HG03064 (cell line): ENCODE measurements around the gene SEL1L3.

ENCODE experiments used
- ATAC-seq: cut with Tn5 transposase; IDR thresholded peaks from one replicate; pipeline ENCODE4 v1.9.1; 2021; ENCODE audit warnings: low read depth; ENCODE audit not compliant: unreplicated experiment

Gene SEL1L3

GRCh38 chr4:25821267-25821666 lies 41.5 kb downstream of the SEL1L3 start:
- ATAC-seq: no peak

DNA sequence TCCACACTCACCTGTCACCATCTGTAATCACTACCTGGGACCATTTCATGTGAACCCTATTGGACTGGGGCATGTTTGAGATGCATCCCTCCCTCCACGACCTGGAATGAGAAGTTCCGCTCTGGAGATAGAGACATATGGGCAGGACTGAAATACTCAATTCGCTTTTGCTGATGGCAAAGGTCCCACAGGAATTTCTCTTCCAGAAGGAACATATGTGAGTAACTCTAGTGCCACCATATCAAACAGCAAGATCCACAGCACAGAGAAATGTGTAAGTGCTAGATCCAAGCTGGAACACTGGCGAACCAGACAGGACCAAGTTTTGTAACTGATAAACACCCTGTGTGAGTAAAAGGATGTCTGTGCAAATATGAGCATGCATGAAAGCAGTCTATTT lies 43.9 kb downstream of the SEL1L3 start:
- ATAC-seq: no peak

GRCh38 chr4:25818371-25818871 lies 44.4 kb downstream of the SEL1L3 start:
- no peak for ATAC-seq

- no peak for ATAC-seq
These were observed 45.6 kb downstream of the SEL1L3 start for GRCh38 chr4:25817059-25817681.

- ATAC-seq: no peak
These were observed 46.2 kb downstream of the SEL1L3 start for GRCh38 chr4:25816591-25817058.

DNA sequence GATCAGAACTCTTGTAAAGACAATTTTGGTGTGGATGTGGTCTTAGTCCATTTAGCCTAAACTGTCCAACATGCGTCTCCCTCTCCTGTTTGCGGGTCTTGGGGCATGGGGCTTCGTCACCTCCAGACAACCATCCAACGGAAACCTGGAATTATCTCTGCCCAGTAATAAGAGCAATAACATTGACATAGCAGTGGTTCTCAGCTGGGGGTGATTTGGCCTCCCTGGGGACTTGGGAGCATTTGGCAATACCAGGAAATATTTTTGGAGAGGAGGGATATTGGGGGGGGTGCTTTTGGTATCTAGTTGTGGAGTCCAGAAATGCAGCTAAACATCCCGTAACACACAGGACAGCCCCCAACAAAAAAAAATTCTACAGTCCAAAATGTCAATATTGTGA lies 47.2 kb downstream of the SEL1L3 start:
- ATAC-seq: no peak

DNA sequence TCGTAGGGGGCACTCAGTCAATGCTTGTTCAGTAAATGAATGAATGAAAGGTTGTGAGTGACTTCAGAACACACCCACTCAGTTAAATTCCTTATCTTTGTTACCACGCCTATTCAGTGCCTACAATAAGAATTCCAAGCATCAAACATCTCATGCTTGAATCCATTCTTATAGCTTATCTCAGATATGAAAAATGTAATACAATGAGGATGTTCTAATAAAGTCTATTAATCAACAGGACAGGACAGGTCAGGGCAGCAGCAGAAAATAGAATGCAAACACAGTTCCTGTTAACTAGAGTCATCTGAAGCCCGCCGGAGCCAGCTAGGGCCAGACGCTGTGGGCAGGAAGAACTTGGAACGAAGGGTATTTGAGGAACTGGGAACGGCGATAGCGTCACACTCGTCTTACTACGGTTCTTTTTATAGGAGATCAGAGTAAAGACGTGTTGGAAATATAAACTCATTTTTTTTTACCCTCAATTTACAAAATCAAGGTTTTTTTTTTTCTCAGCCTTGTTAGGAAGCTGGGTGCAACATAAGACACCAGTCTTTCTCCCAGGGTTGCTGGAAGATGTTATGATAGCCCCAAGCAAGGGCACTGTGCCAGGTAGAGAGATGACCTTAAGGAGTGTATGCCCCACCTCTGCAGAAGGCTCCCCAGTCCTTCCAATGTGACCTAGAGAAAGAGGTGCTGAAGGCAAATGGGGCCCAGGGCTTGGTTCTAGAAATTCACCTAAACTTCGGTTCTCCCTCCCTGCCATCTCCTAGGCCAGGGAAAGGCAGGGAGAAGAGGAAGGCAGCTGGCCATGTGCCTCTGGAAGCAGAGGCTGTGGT lies 48.3 kb downstream of the SEL1L3 start:
- no peak for ATAC-seq

- no peak for ATAC-seq
These were observed 49.2 kb downstream of the SEL1L3 start for GRCh38 chr4:25813448-25814106.

GRCh38 chr4:25811841-25812240 lies 50.9 kb downstream of the SEL1L3 start:
- no peak for ATAC-seq

GRCh38 chr4:25811374-25811690 lies 51.5 kb downstream of the SEL1L3 start:
- ATAC-seq: no peak

DNA sequence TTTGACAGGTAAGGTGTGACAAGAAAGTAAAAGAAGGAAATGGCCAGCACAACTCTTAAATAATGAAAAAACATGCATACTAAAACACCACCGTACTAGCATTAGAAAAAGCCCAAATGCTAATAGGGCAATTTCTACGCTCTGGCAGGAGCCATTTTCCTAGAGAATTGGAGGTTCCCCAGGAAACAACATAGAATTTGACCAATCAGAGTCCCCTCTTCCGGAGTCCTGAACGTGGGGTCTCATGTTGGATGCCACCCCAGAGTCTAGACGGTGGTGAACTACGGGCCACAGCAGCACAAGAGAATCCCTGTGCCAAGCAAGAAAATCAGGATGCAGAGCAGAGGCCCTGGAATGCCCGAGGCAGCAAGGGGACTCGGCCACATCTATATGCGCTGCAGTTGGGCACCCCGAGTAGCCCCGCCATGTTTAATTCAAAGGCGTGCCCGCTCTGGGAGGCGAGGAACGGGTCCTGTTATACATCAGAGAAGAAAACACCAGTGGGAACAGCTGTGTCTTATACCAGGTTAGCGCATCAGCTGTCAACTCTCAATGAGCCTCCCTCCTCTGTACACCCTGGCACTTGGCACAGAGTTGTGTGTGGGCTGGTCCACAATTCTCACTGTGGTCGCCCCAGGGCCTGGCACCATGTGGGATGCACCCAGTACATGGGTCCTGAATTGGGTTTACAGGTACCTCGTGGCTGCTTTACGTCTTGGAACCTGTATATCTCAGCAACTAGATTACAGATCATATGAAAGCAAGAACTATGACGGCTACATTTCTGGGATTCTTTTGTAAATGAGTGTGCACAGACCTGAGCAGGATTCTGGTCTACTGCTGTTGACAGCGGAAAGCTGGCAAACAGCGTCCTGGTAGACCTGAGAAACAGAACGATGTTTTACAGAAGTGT lies 52.1 kb downstream of the SEL1L3 start:
- ATAC-seq: no peak

GRCh38 chr4:25809996-25810395 lies 52.8 kb downstream of the SEL1L3 start:
- ATAC-seq: no peak

- ATAC-seq: no peak
These were observed 55.6 kb downstream of the SEL1L3 start for GRCh38 chr4:25807102-25807728.

- ATAC-seq: no peak
These were observed 57.4 kb downstream of the SEL1L3 start for GRCh38 chr4:25805255-25805860.

GRCh38 chr4:25803720-25804225 lies 59.0 kb downstream of the SEL1L3 start:
- ATAC-seq: no peak

DNA sequence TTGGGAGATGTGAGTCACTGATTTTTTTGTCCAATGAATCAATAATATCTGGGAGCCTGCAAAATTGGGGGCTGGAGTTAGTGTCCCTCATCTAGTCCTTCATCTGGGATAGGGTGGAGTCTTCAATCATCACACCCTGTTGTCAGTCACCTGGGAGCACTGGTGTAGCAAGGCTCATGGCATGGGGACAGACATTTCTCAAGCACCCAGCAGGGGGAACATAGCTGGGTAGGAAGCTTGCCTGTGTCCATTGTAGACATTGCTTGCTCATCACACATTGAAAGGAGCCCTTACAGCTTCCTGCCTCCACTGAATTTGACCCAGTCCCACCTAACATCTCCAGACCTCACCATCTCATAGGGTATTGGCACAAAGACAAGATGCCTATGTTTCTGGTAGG lies 61.2 kb downstream of the SEL1L3 start:
- no peak for ATAC-seq

DNA sequence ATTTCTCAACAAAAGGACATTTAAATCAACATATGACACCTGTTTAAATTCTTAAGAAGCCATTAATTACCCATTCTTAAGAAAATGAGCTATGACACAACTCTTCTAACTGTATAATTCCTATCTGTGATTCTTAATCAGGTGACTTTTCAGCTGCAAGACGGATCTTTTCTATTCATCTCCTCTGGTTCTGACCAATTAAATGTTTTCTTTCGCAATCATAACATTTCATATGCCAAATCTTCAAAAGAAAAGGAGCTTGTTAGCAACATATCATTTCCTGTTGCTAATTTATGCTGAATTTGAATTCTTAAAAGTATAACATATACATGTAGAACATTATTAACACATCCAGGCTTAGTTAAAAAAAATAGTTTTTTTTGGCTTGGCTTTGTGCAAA lies 62.5 kb downstream of the SEL1L3 start:
- ATAC-seq: no peak

GRCh38 chr4:25799522-25799921 lies 63.3 kb downstream of the SEL1L3 start:
- ATAC-seq: no peak

GRCh38 chr4:25797136-25797535 lies 65.7 kb downstream of the SEL1L3 start:
- no peak for ATAC-seq
